Renal cortical epithelial cell (primary cell): ENCODE results near the gene PPP1R13L. TPM values are rescaled to one million over a fixed set of nuclear protein-coding genes. Genes with fewer than 3 reads are reported as not detected.
"Not testable (repeated sequence)": the region's sequence is repeated elsewhere in the genome, so short reads cannot be mapped to it uniquely, and the experiment has no call there.

ENCODE experiments used
- DNase-seq: peaks from one replicate; pipeline ENCODE4 v3.0.0-alpha.2; 2011; ENCODE audit warnings: low read depth
- total RNA-seq: library from RNA; depleted of rRNA; stranded (reverse); fragments of >200 nt; gene quantifications from 2 replicates; pipeline ENCODE4 v1.2.3, GENCODE V29; 2014

Gene PPP1R13L
- total RNA-seq, 1 donor from 2014 or later: 32.8 TPM

DNA sequence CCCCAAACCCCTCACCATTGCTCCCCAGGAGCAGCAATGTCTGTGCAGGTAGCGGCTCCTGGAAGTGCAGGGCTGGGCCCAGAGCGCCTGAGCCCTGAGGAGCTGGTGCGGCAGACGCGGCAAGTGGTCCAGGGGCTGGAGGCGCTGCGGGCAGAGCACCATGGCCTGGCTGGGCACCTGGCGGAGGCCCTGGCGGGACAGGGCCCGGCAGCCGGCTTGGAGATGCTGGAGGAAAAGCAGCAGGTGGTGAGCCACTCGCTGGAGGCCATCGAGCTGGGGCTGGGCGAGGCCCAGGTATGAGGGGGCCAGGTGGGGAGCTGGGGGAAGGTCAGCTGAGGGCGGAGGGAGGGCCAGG lies 59.4 kb downstream of the PPP1R13L start:
- no peak for DNase-seq

- DNase-seq: no peak
Observed at GRCh38 chr19:45344621-45345505, 60.0 kb downstream of the PPP1R13L start.

GRCh38 chr19:45342911-45343310 lies 62.0 kb downstream of the PPP1R13L start:
- no peak for DNase-seq

DNA sequence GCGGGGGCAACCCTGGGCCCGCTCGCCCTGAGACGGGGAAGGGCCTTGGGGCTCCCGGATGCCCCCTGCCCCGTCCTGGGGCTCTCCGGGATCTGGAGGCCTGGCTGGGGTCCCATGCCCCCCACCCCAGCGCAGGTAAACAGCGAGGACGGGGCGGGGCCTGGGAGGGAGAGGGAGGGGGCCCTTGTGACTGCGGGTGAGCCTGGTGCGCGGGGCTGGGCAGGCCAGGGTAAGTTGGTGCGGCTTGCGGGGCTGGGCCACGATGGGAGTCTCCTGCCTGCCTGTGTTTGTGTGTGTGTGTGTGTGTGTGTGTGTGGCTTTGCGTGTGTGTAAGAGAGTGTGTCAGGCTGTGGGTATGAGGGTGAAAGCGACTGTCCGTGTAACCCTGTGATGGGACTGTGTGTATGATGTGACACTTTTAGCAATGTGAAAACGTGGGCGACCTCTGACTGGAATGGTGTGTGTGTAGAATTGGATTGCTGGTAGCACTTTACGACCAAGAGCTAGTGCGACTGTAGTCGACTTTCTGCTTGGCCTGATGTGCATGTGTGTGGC lies 63.9 kb downstream of the PPP1R13L start:
- no peak for DNase-seq

DNA sequence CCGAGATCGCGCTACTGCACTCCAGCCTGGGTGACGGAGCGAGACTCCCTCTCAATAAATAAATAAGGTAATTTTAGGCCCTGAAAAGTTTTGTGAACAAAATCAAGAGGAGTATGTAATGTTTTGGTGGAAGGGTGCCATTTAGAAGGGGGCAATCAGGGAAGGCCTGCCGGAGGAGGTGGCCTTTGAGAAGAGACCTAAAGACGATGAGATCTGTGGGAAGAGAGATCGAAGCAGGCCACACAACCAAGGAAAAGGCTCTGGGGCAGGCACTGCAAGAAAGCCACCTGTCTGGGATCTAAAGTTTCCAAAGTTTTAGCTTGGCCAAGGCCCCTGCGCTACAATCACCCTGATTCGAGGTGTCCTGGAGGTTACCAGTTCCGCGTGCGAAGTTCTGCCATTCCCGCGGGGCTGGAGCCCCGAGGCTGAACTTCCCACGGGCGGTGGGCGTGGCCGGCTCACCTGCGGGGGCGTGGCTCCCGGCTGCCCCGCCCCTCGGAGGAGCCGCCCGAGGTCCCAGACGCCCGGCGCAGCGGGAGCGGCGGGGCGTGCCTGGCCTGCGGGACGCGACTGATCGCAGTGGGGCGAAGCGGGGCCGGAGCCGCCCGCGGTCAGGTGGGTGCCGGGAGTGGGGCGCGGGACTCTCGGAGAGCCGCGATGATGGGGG lies 64.5 kb downstream of the PPP1R13L start, which contains the start of gene KLC3:
KLC3 (plus strand) TSS at position 519 of the 667 bp plus-strand sequence. CDS start 4,792 bp downstream, outside the sequence.
- DNase-seq: no peak

DNA sequence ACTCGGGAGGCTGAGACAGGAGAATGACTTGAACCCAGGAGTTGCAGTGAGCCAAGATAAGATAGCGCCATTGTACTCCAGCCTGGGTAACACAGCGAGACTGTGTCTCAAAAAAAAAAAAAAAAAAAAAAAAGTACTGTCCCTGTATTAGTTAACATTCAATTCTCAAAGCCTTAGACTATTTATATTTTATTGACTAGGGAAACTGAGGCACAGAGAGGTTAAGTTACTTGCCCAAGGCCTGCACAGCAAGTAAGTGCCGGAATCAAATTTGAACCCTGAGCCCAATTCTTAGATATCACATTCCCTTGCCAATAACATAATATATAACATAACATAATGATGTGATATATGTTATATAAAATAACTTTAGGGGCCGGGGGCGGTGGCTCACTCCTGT lies 65.2 kb downstream of the PPP1R13L start:
- no peak for DNase-seq

GRCh38 chr19:45336696-45337251 lies 68.1 kb downstream of the PPP1R13L start:
- DNase-seq: no peak

- DNase-seq: not testable (repeated sequence)
Observed at GRCh38 chr19:45334881-45335280, 70.0 kb downstream of the PPP1R13L start.

DNA sequence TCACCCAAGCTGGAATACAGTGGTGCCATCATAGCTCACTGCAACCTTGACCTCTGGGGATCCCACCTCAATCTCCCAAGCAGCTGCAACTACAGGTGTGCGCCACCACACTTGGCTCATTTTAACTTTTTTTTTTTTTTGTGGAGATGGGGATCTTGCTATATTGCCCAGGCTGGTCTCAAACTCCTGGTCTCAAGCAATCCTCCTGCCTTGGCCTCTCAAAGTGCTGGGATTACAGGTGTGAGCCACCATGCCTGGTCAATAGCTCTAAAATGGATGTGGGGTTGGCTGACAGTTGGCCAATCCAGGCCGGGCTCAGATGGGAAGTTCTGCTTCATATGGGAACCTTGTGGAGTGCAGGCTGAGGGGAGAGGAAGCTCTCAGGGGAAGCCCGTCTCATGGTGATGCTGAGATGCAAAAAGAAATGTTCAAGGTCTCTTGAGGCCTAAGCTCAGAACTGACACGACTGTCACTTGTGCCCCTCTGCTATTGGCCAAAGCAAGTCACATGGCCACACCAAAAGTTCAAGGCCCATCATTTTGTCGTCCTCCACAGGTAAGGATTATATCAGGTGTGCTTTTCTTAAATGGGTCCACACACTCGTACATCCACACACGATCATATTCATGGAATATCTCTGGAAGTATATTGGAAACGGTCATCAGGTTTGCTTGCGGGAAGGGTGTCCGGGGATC lies 71.1 kb downstream of the PPP1R13L start:
- no peak for DNase-seq

GRCh38 chr19:45331411-45331810 lies 73.5 kb downstream of the PPP1R13L start:
- no peak for DNase-seq

Other genes starting within 250 kb of the PPP1R13L start
- 0.10 TPM in 1 of 2 replicates, not detected in the other for gene NKPD1, start 244.1 kb downstream of the PPP1R13L start, total RNA-seq
- 20.1 and 22.4 TPM in 2 replicates for gene TRAPPC6A, start 226.8 kb downstream of the PPP1R13L start, total RNA-seq
- 4.5 and 7.4 TPM in 2 replicates for gene BLOC1S3, start 226.3 kb downstream of the PPP1R13L start, total RNA-seq
- not detected in 2 replicates for gene EXOC3L2, start 159.7 kb downstream of the PPP1R13L start, total RNA-seq
- 5.0 and 27.2 TPM in 2 replicates for gene MARK4, start 153.8 kb downstream of the PPP1R13L start, total RNA-seq
- gene CKM, start 82.2 kb downstream of the PPP1R13L start, total RNA-seq: not detected in 2 replicates
- 1.3 and 13.2 TPM in 2 replicates for gene KLC3, start 64.3 kb downstream of the PPP1R13L start, total RNA-seq
- 15.1 and 22.0 TPM in 2 replicates for gene ERCC2, start 34.5 kb downstream of the PPP1R13L start, total RNA-seq
- 10.7 and 11.8 TPM in 2 replicates for gene POLR1G, start 1.6 kb upstream of the PPP1R13L start, total RNA-seq
- 41.9 and 54.7 TPM in 2 replicates for gene ERCC1, start 18.8 kb upstream of the PPP1R13L start, total RNA-seq
- 1.4 and 18.3 TPM in 2 replicates for gene FOSB, start 62.9 kb upstream of the PPP1R13L start, total RNA-seq
- gene RTN2, start 92.0 kb upstream of the PPP1R13L start, total RNA-seq: 5.8 and 20.0 TPM in 2 replicates
- gene PPM1N, start 93.4 kb upstream of the PPP1R13L start, total RNA-seq: 0.75 and 1.0 TPM in 2 replicates
- gene VASP, start 102.4 kb upstream of the PPP1R13L start, total RNA-seq: 66.0 and 224 TPM in 2 replicates
- 8.7 and 14.5 TPM in 2 replicates for gene OPA3, start 179.7 kb upstream of the PPP1R13L start, total RNA-seq
- gene GPR4, start 197.1 kb upstream of the PPP1R13L start, total RNA-seq: under 0.01 TPM in 1 of 2 replicates, not detected in the other
- gene EML2, start 234.3 kb upstream of the PPP1R13L start, total RNA-seq: 47.4 and 61.3 TPM in 2 replicates